Measurements from ENCODE around the gene NELFB.

Gene NELFB

DNA sequence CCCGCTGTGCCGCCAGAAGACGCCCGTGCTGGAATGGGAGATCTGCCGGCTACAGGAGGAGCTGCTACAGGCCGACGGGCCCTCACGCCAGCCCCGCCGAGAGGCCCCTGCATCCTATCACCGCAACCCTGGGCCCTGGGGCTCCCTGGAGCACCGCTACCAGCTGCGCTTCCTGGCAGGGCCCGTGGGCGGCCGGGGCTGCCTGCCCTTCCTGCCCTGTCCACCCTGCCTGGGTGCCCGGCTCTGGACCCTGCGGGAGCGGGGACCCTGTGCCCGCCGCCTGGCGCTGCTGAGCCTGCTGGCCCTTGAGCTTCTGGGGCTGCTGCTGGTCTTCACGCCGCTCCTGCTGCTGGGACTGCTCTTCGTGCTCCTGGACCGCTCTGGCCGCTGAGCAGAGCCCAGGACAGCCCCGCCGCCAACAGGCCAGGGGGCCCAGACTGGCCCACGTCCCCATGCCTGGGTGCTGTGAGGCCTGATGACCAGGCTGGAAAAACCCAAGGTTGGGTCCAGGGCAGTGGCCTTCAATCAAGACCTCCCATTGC lies 36.8 kb upstream of the NELFB start:
- WGBS (ENCODE audit: insufficient coverage, insufficient read length), result no CpG with 5 or more reads among the region's 30 CpGs
- Histone ChIP-seq H3K27me3 (ENCODE audit: control insufficient read depth, insufficient read depth, low read length) (no peaks in the 10 kb centered on the region; the same call in 1 of the 2 replicates), H3K4me3 (ENCODE audit: low read length) (no peak overlapping the region), H3K36me3 (ENCODE audit: control insufficient read depth, insufficient read depth, low read length) (peaks cover 11% of the 10 kb centered on the region), H3K4me1 (ENCODE audit: control insufficient read depth, insufficient read depth, low read length) (peaks cover 7% of the 10 kb centered on the region), H3K27ac (ENCODE audit: low read length) (no peak overlapping the region), H3K9me3 (ENCODE audit: control insufficient read depth, insufficient read depth, low read length) (no peaks in the 10 kb centered on the region)
- DNase-seq (ENCODE audit: low read depth, low spot score), result no peak

DNA sequence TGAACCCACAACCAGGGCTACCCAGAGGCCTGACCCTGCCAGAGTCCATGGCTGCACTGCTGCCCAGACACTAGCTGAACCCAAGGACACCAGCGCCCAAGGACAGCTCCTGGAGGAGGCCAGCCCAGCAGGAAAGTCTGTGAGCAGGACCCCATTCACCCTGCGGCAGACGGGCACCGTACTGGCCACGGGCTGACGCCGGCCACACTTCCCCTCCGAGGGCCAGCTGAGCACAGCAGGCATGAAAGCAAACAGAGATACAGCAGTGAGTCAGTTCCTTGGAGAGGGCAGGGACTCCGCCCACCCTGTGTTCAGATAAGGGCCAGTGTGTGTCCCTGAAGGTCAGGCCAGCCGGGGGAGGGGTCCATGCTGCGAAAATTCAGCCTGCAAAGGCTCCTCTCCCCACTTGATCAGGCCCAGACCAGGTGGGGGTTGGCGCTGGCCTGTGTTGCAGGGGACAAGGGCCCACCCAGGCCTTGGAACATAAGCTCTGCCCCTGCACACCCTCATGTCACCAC lies 36.3 kb upstream of the NELFB start:
- Histone ChIP-seq H3K4me3 (ENCODE audit: low read length) (no peak overlapping the region), H3K36me3 (ENCODE audit: control insufficient read depth, insufficient read depth, low read length) (peaks cover 11% of the 10 kb centered on the region)

DNA sequence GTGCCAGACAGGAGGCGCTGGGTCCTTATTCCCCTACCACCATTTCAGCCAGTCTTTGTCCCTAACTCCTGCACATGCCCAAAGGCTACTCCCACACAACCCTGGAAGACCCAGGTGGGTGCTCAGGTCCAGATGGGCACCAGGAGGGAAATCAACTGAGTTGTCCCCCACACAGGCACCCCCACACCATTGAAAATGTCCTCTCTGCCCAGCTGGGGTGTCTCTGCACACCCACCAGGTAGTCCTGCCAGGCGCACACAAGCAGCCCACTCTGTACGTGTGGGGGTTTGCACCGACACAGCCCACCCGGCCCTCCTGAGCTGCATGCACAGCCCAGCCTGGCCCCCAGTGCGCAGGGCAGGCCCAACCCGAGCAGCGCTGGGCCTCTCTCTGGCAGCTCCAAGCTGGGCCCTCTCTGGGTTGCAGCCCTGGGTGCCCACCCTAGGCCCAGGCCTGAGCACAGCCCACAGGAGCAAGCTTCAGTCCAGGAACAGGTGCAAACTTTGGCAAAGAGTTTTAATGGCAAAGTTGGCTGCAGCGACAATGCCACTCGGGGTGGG lies 35.3 kb upstream of the NELFB start:
- Histone ChIP-seq H3K9me3 (ENCODE audit: control insufficient read depth, insufficient read depth, low read length) (no peaks in the 10 kb centered on the region), H3K36me3 (ENCODE audit: control insufficient read depth, insufficient read depth, low read length) (peaks cover 7% of the 10 kb centered on the region), H3K4me3 (ENCODE audit: low read length) (no peak overlapping the region), H3K4me1 (ENCODE audit: control insufficient read depth, insufficient read depth, low read length) (peaks cover 7% of the 10 kb centered on the region), H3K27ac (ENCODE audit: low read length) (no peak overlapping the region), H3K27me3 (ENCODE audit: control insufficient read depth, insufficient read depth, low read length) (no peaks in the 10 kb centered on the region; the same call in 1 of the 2 replicates)
- WGBS (ENCODE audit: insufficient coverage, insufficient read length), result no CpG with 5 or more reads among the region's 10 CpGs
- no peak for DNase-seq (ENCODE audit: low read depth, low spot score)

More for the DNA sequence above, 36.3 kb upstream of the NELFB start:
- no peaks in the 10 kb centered on the region; the same call in 1 of the 2 replicates for H3K27me3 ChIP-seq (ENCODE audit: control insufficient read depth, insufficient read depth, low read length)
- peaks cover 7% of the 10 kb centered on the region for H3K4me1 ChIP-seq (ENCODE audit: control insufficient read depth, insufficient read depth, low read length)
- no peak for DNase-seq (ENCODE audit: low read depth, low spot score)
- H3K27ac ChIP-seq (ENCODE audit: low read length), result no peak overlapping the region
- WGBS (ENCODE audit: insufficient coverage, insufficient read length), result no CpG with 5 or more reads among the region's 12 CpGs
- H3K9me3 ChIP-seq (ENCODE audit: control insufficient read depth, insufficient read depth, low read length), result no peaks in the 10 kb centered on the region

DNA sequence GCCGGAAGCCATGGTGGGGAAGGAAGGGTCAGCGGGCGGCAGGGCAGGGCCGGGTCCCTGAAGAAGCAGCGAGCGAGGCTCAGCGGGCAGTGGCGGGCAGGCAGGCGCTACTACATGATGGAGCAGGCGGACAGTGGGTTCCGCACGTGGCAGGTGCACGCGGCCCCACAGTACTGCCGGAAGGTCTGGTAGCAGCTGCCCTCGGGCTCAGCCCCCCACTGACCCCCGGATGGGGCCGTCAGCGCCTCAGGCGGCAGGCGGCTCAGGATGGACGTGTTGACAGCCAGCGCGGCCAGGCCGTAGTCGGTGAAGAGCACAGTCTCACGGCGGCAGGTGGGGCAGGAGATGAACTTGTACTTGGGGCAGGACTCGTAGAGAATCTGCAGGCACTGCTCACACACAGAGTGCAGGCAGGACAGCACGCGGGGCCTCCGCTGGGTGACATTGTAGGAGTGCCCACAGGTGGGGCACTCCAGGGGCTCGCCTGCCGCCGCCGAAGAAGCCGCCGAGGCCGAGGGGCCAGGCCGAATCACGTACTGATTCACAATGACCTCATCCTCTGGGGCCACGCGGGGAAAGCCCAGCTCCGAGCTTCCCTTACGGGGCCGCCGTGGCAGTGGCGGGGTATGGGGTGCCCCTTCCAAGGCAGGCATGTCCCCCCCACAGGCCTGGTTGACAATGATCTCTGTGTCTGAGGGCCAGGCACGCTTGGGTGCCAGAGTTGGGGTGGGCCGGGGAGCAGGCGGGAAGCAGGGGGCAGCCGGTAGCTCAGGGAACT lies 34.6 kb upstream of the NELFB start:
- H3K4me1 ChIP-seq (ENCODE audit: control insufficient read depth, insufficient read depth, low read length), result peaks cover 7% of the 10 kb centered on the region
- no peaks in the 10 kb centered on the region; the same call in 1 of the 2 replicates for H3K27me3 ChIP-seq (ENCODE audit: control insufficient read depth, insufficient read depth, low read length)
- WGBS (ENCODE audit: insufficient coverage, insufficient read length), result no CpG with 5 or more reads among the region's 52 CpGs

DNA sequence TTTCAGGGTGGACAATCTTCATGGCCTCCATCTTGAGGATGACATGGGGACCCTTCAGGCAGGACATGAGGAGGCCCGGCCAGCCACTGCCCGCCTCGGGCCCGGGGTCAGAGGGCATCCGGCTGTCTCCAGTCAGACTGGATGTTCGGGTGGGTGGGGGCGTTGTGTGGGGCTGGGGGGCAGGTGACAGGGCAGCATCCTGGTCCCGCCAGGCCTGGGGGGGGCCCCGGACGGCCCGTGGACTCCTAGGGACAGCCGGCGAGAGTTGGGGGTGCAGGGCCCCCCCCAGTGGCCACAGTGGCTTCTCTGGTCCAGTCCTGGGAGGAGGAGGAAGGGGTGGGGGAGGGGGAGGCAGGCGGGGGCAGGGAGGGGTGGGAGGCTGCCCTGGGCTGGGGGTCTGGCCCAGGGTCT lies 34.0 kb upstream of the NELFB start:
- no CpG with 5 or more reads among the region's 14 CpGs for WGBS (ENCODE audit: insufficient coverage, insufficient read length)
- Histone ChIP-seq H3K4me1 (ENCODE audit: control insufficient read depth, insufficient read depth, low read length) (peaks cover 7% of the 10 kb centered on the region), H3K4me3 (ENCODE audit: low read length) (peak overlapping the region; percentile 49; the same call in 1 of the 2 replicates)

More for the DNA sequence above, 34.6 kb upstream of the NELFB start:
- Histone ChIP-seq H3K9me3 (ENCODE audit: control insufficient read depth, insufficient read depth, low read length) (no peaks in the 10 kb centered on the region), H3K27ac (ENCODE audit: low read length) (no peak overlapping the region), H3K4me3 (ENCODE audit: low read length) (no peak overlapping the region), H3K36me3 (ENCODE audit: control insufficient read depth, insufficient read depth, low read length) (peaks cover 7% of the 10 kb centered on the region; the same call in 1 of the 2 replicates)
- no peak for DNase-seq (ENCODE audit: low read depth, low spot score)

DNA sequence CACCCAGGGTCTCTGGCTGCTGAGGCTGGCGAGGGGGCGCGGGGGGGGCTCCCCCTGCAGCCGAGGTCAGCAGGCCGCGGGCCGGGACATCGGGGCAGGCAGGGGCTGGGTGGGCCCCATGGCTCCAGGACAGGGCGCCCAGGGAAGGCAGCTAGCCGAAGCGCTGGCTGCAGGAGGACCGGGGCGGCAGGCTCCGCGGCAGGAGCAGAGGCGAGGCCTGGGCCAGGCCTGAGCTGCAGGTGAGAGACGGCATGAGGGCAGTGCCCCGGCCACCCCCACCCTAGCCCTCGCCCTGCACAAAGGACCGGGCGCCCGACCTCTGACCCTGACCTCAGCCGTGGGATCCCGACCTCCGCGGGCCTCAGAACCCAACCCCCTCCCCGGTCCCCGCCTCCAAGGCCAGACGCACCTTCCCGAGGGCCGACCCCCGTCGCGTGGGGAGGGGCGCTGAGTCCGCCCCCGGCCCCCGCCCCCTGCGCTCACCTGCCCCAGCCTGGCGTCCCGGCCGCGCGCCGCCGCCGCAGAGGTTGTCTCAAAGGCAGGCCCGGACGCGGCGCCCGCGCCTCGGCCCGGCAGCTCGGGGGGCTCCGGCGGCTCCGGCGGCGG lies 33.5 kb upstream of the NELFB start:
- Histone ChIP-seq H3K9me3 (ENCODE audit: control insufficient read depth, insufficient read depth, low read length) (no peaks in the 10 kb centered on the region), H3K4me1 (ENCODE audit: control insufficient read depth, insufficient read depth, low read length) (peaks cover 7% of the 10 kb centered on the region), H3K36me3 (ENCODE audit: control insufficient read depth, insufficient read depth, low read length) (no peaks in the 10 kb centered on the region), H3K4me3 (ENCODE audit: low read length) (peak overlapping the region; percentile 49; the same call in 1 of the 2 replicates), H3K27me3 (ENCODE audit: control insufficient read depth, insufficient read depth, low read length) (no peaks in the 10 kb centered on the region; the same call in 1 of the 2 replicates), H3K27ac (ENCODE audit: low read length) (no peak overlapping the region)
- no peak for DNase-seq (ENCODE audit: low read depth, low spot score)
- WGBS (ENCODE audit: insufficient coverage, insufficient read length), result no CpG with 5 or more reads among the region's 61 CpGs

More for the DNA sequence above, 34.0 kb upstream of the NELFB start:
- Histone ChIP-seq H3K9me3 (ENCODE audit: control insufficient read depth, insufficient read depth, low read length) (no peaks in the 10 kb centered on the region), H3K27me3 (ENCODE audit: control insufficient read depth, insufficient read depth, low read length) (no peaks in the 10 kb centered on the region; the same call in 1 of the 2 replicates), H3K36me3 (ENCODE audit: control insufficient read depth, insufficient read depth, low read length) (peaks cover 3% of the 10 kb centered on the region; the same call in 1 of the 2 replicates), H3K27ac (ENCODE audit: low read length) (no peak overlapping the region)
- no peak for DNase-seq (ENCODE audit: low read depth, low spot score)

DNA sequence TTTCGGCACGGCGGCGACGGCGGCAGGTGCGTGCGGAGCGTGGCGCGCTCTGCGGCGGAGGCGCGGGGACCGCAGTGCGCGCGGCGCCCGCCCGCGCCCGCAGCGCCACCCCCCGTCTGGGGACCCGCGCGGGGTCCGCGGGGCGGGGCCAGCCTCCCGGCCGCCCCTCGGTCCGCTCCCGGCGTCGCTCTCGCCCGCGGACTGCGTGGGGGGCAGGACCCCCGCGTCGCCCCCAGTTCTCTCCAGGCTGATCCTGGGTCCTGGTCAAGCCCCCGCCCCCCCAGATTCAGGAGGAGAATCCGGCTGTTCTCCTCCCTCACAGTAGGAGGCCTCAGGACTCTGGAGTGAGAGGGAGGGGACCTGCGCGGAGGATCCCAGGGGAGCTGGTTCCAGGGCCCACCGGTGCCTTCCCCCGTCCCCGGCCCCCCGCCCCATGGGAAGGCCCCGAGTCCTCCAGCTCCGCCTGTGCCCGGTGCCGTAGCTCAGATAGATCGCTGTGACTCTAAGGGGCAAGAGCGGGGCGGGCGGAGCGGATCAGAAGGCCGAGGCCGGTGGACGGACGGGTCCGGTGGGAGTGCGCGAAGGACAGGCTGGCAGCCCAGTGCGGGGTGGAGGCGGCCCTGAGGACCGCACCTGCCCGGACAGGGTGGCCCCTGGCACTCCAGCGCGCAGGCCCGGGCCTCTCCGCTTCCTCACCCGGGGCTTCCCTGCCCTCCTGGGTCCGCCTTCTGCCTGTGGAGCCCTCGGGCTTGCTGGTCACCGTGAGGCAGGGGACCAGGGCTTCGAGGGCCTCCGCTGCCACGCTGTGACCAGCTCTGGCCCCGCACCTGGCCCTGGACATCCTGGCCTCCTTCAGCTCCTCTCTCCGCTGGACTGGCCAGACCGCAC lies 32.7 kb upstream of the NELFB start, which contains the start of gene RNF208:
Gene RNF208 (minus strand): TSS at position 51 of the 888 bp plus-strand sequence. CDS start 1,028 bp downstream, outside the sequence.
- no peak for DNase-seq (ENCODE audit: low read depth, low spot score)
- Histone ChIP-seq H3K36me3 (ENCODE audit: control insufficient read depth, insufficient read depth, low read length) (no peaks in the 10 kb centered on the region), H3K27ac (ENCODE audit: low read length) (no peak within 1 kb of the TSS), H3K4me1 (ENCODE audit: control insufficient read depth, insufficient read depth, low read length) (peaks cover 6% of the 10 kb centered on the region), H3K4me3 (ENCODE audit: low read length) (peak within 1 kb of the TSS; percentile 49; the same call in 1 of the 2 replicates), H3K27me3 (ENCODE audit: control insufficient read depth, insufficient read depth, low read length) (no peaks in the 10 kb centered on the region; the same call in 1 of the 2 replicates), H3K9me3 (ENCODE audit: control insufficient read depth, insufficient read depth, low read length) (no peaks in the 10 kb centered on the region)
- WGBS (ENCODE audit: insufficient coverage, insufficient read length), result no CpG with 5 or more reads among the region's 88 CpGs

DNA sequence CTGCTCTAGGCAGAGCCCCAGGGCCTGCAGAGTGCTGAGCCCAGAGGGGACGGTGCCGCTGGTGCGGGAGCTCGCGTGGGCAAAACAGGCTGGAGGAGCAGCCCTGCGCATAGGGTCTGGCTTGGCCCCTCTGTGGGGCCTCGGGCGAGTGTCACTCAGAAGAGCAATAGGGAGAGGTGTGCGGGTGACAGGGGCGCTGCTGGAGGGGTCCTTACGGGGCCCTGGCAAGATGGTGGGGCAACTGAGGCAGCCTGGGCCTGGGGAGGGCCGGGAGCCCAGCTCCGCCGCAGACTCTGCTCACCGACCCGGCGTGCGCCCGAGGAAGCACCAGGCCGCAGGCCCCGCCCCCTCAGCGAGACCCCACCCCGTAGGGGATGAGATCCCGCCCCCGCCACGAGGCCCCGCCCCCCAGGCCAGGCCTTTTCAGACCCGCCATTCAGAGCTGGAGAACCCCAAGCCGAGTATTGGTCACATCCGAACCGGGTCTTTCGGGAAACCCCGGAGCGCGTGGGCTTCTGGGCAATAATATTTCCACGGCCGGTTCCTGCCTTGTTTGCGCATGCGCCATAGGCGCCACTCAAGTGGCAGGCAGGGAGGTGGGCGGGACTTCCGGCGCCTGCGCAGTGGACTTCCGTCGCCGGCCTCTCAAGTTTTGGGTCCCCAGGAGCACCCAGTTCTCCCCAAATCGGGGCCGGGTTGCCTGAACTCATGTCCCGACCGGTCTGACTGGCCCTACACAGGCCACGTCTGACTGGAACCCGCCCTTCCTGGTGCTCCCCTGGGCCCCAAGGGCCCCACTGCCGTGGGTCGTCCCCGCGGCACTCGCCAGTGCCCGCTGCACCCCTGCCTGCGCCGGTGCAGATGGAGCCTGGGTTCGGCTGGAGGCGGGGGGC lies 31.8 kb upstream of the NELFB start:
- WGBS (ENCODE audit: insufficient coverage, insufficient read length), result no CpG with 5 or more reads among the region's 63 CpGs
- no peaks in the 10 kb centered on the region for H3K36me3 ChIP-seq (ENCODE audit: control insufficient read depth, insufficient read depth, low read length)
- no peak overlapping the region for H3K27ac ChIP-seq (ENCODE audit: low read length)
- H3K4me1 ChIP-seq (ENCODE audit: control insufficient read depth, insufficient read depth, low read length), result peaks cover 7% of the 10 kb centered on the region
- no peaks in the 10 kb centered on the region; the same call in 1 of the 2 replicates for H3K27me3 ChIP-seq (ENCODE audit: control insufficient read depth, insufficient read depth, low read length)
- no peaks in the 10 kb centered on the region for H3K9me3 ChIP-seq (ENCODE audit: control insufficient read depth, insufficient read depth, low read length)
- H3K4me3 ChIP-seq (ENCODE audit: low read length), result peak overlapping the region; percentile 71
- DNase-seq (ENCODE audit: low read depth, low spot score), result peak; percentile 90

Data from iPS DF 6.9 (cell line).